ENCODE results near the gene ROBO1. TPM values are rescaled to one million over a fixed set of nuclear protein-coding genes. Genes with fewer than 3 reads are reported as not detected.

Gene ROBO1
- total RNA-seq, 4 donors from 2014 or later, result 12.3 to 112 (median 27.1) TPM

DNA sequence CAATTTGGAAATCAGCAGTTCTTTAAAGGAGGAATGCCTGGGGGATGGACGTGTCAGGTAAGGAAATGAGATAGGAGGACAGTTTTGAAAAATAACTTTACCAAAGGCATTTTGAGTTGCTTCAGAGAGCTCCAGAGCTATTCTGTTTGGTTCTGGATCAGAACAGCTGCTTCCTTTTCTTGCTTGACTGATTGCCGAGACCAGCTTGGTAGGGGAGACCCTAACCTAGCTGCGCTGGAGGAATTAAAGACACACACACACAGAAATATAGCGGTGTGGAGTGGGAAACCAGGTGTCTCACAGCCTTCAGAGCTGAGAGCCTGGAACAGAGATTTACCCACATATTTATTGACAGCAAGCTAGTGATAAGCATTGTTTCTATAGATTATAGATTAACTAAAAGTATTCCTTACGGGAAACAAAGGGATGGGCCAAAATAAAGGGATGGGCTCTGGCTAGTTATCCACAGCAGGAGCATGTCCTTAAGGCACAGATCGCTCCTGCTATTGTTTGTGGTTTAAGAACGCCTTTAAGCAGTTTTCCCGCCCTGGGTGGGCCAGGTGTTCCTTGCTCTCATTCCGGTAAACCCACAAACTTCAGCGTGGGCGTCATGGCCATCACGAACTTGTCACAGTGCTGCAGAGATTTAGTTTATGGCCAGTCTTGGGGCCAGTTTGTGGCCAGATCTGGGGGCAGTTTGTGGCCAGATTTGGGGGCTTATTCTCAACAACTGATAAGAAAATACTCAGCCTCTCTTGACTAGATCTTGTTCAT is 556.0 kb downstream of the ROBO1 start:
- intact Hi-C loops (cut with DNase I; ENCODE audit: low total_unique reads), result no loop called here
- H3K4me1 ChIP-seq, result no peaks in the 10 kb centered on the region
- H3K27ac ChIP-seq, result no peak overlapping the region
- H3K9me3 ChIP-seq, result no peaks in the 10 kb centered on the region
- TF ChIP-seq POLR2A (IDR thresholded peaks at IDR 0.05), result no peak
- TF ChIP-seq, protein P1, sequence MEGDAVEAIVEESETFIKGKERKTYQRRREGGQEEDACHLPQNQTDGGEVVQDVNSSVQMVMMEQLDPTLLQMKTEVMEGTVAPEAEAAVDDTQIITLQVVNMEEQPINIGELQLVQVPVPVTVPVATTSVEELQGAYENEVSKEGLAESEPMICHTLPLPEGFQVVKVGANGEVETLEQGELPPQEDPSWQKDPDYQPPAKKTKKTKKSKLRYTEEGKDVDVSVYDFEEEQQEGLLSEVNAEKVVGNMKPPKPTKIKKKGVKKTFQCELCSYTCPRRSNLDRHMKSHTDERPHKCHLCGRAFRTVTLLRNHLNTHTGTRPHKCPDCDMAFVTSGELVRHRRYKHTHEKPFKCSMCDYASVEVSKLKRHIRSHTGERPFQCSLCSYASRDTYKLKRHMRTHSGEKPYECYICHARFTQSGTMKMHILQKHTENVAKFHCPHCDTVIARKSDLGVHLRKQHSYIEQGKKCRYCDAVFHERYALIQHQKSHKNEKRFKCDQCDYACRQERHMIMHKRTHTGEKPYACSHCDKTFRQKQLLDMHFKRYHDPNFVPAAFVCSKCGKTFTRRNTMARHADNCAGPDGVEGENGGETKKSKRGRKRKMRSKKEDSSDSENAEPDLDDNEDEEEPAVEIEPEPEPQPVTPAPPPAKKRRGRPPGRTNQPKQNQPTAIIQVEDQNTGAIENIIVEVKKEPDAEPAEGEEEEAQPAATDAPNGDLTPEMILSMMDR (IDR thresholded peaks at IDR 0.05), result no peak
- no peak overlapping the region for H3K4me3 ChIP-seq
- H3K27me3 ChIP-seq, result no peaks in the 10 kb centered on the region
- H3K36me3 ChIP-seq, result no peaks in the 10 kb centered on the region
- DNase-seq, result no peak

DNA sequence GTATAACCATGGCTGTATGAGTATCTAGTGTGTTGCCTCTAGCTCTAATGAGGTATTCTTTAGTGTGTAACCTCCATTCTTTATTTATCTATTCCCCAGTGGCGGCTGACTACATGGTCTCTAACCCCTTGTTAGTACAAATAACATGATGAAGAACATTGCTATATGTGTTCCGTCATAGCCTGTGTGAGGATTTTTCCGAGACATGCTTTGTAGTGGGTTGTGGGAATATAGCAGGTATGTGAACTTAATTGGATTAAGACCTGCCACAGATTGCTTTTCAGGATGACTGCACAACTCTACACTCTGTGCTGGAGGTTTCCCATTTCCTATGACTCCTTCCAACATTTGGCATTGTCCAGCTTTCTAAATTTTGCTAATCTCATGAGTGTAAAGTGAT is 563.4 kb downstream of the ROBO1 start:
- DNase-seq, result no peak
- H3K36me3 ChIP-seq, result no peaks in the 10 kb centered on the region
- no peaks in the 10 kb centered on the region for H3K27me3 ChIP-seq
- H3K4me1 ChIP-seq, result no peaks in the 10 kb centered on the region
- no peak for TF ChIP-seq POLR2A (IDR thresholded peaks at IDR 0.05)
- TF ChIP-seq, protein P1 (IDR thresholded peaks at IDR 0.05), result no peak
- H3K4me3 ChIP-seq, result no peak overlapping the region
- H3K27ac ChIP-seq, result no peak overlapping the region
- intact Hi-C loops (cut with DNase I; ENCODE audit: low total_unique reads), result no loop called here
- no peaks in the 10 kb centered on the region for H3K9me3 ChIP-seq

DNA sequence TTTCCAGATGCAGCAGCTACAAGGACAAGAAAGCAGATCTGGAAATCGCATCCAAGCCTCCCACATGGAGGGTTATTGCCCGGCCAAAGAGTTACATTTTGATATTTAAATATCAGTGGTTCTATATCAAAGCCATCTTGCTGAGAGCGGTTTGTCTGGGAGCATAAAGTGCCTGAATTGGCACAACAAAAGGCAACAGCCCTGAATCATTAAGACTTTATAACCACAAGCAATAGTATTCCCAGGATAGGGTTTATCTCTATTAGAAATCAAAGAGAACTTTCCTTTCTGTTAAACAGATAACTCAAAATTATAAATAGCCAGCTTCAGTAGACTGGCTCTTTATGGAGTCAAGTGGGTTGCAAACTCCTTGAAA is 564.7 kb downstream of the ROBO1 start:
- H3K27ac ChIP-seq, result no peak overlapping the region
- DNase-seq, result no peak
- no peak overlapping the region for H3K4me3 ChIP-seq
- H3K36me3 ChIP-seq, result no peaks in the 10 kb centered on the region
- no peaks in the 10 kb centered on the region for H3K27me3 ChIP-seq
- TF ChIP-seq, protein P1 (IDR thresholded peaks at IDR 0.05), result no peak
- TF ChIP-seq POLR2A (IDR thresholded peaks at IDR 0.05), result no peak
- no peaks in the 10 kb centered on the region for H3K9me3 ChIP-seq
- H3K4me1 ChIP-seq, result no peaks in the 10 kb centered on the region
- intact Hi-C loops (cut with DNase I; ENCODE audit: low total_unique reads), result no loop called here

DNA sequence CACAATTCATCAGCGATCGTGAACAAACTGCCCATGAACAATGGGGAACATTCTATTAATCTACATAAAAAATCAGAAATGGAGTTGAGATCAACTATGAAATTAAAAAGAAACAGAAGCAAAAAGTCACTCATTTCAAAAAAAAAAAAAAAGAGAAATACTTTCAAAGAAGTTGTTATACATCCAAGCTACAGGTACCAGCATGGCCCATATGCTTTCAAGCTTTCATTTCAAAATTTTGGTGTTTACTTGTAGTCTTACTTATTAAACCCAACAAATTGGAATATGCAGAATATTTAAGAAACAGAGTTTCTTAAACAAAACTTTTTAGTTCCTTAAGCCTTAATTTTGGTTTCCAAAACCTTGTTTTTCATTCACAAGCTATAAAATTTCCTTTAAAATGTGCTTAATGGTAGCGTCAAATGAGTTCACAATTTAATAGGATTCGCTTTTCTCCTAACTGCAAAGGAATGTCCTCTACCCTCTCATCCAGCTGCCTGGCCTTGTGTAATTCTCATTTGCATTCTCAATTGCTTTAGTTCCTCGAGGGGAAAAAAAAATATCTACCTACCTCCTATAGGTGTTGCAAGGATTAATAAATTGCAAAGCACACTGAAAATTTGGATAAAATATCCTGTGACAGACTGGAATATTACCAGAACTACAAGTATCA is 565.2 kb downstream of the ROBO1 start:
- DNase-seq, result no peak
- no peaks in the 10 kb centered on the region for H3K4me1 ChIP-seq
- no peaks in the 10 kb centered on the region for H3K9me3 ChIP-seq
- H3K27ac ChIP-seq, result no peak overlapping the region
- no peak overlapping the region for H3K4me3 ChIP-seq
- no peaks in the 10 kb centered on the region for H3K36me3 ChIP-seq
- no peaks in the 10 kb centered on the region for H3K27me3 ChIP-seq
- intact Hi-C loops (cut with DNase I; ENCODE audit: low total_unique reads), result no loop called here
- TF ChIP-seq, protein P1 (IDR thresholded peaks at IDR 0.05), result no peak
- TF ChIP-seq POLR2A (IDR thresholded peaks at IDR 0.05), result no peak

DNA sequence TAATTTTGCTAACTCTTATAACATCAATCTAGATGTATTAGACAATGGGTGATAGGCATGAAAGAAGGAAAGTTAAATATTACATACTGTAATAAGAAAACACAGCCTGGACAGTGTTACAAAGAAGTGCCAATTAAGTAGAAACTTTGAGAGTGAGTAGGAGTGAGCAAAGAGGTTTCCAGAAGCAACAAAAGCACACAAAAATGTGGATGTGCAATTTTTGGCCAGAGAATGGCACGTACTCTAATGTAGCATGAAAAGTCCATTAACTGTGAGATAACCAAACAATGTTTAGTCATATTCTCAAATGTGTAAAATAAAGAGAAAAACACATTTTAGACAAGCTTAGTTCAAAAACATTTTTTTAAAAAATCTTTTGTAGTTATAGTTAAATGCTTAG is 567.3 kb downstream of the ROBO1 start:
- intact Hi-C loops (cut with DNase I; ENCODE audit: low total_unique reads), result no loop called here
- DNase-seq, result no peak
- H3K36me3 ChIP-seq, result no peaks in the 10 kb centered on the region
- no peak overlapping the region for H3K4me3 ChIP-seq
- H3K27me3 ChIP-seq, result no peaks in the 10 kb centered on the region
- H3K4me1 ChIP-seq, result no peaks in the 10 kb centered on the region
- H3K27ac ChIP-seq, result no peak overlapping the region
- no peaks in the 10 kb centered on the region for H3K9me3 ChIP-seq
- no peak for TF ChIP-seq POLR2A (IDR thresholded peaks at IDR 0.05)
- TF ChIP-seq, protein P1 (IDR thresholded peaks at IDR 0.05), result no peak
